Body of pancreas (tissue), 4 donors: ENCODE measurements around the gene FBN1. TPM values are rescaled to one million over a fixed set of nuclear protein-coding genes. Genes with fewer than 3 reads are reported as not detected.

ENCODE experiments used
- ATAC-seq: fragments of 150-250 bp; one replicate; pipeline ENCODE4 v1.9.1; 2016
- DNase-seq, 4 donors: peaks; one replicate each; pipeline ENCODE4 v3.0.0-alpha.2; 2019
- H3K27ac ChIP-seq, 4 donors: fragments of 200-600 bp; sonication (generic); 1 replicate in 3 of 4; 2 replicates in 1 of 4; pipeline versions ENCODE4 v1.5.1 to v1.6.1; 2016 to 2019; ENCODE audit warnings: mild to moderate bottlenecking in 1 of 4, mixed read lengths in 1 of 4, moderate library complexity in 1 of 4
- H3K27me3 ChIP-seq, 2 donors: fragments of 200-600 bp; sonication (generic); one replicate each; pipeline ENCODE4 v1.6.0; 2016; ENCODE audit warnings: mild to moderate bottlenecking in 1 of 2
- H3K36me3 ChIP-seq, 2 donors: fragments of 200-600 bp; sonication (generic); replicated peaks in 1 of 2; 2 replicates each; pipeline ENCODE4 v1.5.1; 2016; ENCODE audit warnings: low read depth in 2 of 2; ENCODE audit not compliant: insufficient read depth in 1 of 2
- H3K4me1 ChIP-seq: fragments of 200-600 bp; sonication (generic); one replicate; pipeline ENCODE4 v1.6.0; 2016
- H3K4me3 ChIP-seq, 2 donors: fragments of 200-600 bp; sonication (generic); 1 replicate in 1 of 2; 2 replicates in 1 of 2; pipeline ENCODE4 v1.5.1; 2016 to 2019
- H3K9me3 ChIP-seq, 3 donors: fragments of 200-600 bp; sonication (generic); 1 replicate in 2 of 3; 2 replicates in 1 of 3; pipeline ENCODE4 v1.5.1; 2016
- POLR2A ChIP-seq, 3 donors: fragments of 450-650 bp; IDR thresholded peaks; one replicate each; pipeline ENCODE4 v1.6.1; 2016; ENCODE audit warnings: antibody characterized with exemption in 3 of 3, mild to moderate bottlenecking in 2 of 3
- WGBS, 2 donors: methylation state at CpG; one replicate each; pipeline ENCODE4 v1.1.5; 2017; 5-methylcytosine and 5-hydroxymethylcytosine counted together
- intact Hi-C: fragments of 100-400 bp; cut with DNase I; formaldehyde crosslinking; loops from one replicate; pipeline ENCODE4 v1.15.1; 2023
- total RNA-seq, 2 donors: library from RNA; depleted of rRNA; stranded (reverse); fragments of >200 nt; gene quantifications; one replicate each; pipeline ENCODE4 v1.1.0, GENCODE V29; 2016
- TF ChIP-seq, protein P1 (sequence below), 7 experiments: fragments of 450-650 bp in 4 of 7; fragments of 200-600 bp in 3 of 7; sonication (generic) in 3 of 7; IDR thresholded peaks; one replicate each; pipeline ENCODE4 v1.5.1; 2016 to 2019; ENCODE audit warnings: antibody characterized with exemption in 7 of 7

Gene FBN1
- total RNA-seq, 2 donors from 2014 or later: 12.7 to 51.1 TPM

DNA sequence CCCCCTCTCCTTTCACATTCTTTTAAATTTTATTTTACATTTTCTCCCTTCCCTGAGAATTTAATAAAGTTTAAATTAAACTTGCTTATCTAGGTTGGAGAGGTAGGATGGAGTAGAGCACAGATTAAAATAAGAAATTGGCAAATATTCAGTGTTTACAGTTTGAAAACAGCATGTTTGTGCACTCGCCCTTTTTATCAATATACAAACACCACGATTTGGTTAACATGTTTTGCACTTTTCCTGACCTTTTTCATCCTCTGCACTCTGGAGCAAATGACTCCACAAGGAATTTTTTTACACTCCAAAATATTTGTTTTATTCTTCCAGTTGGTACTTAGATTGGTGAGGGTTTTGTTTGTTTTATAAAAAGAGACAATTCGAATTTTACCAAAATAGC, 227.2 kb downstream of the FBN1 start:
- H3K27me3 ChIP-seq: no peaks in the 10 kb centered on the region
- no peak overlapping the region for H3K27ac ChIP-seq
- no peaks in the 10 kb centered on the region for H3K9me3 ChIP-seq
- no peaks in the 10 kb centered on the region for H3K36me3 ChIP-seq
- no peaks in the 10 kb centered on the region for H3K4me1 ChIP-seq
- H3K4me3 ChIP-seq: no peak overlapping the region
- no peak for DNase-seq
- intact Hi-C loops: no loop called here
- no peak for TF ChIP-seq POLR2A (IDR thresholded peaks at IDR 0.05)
- no peak for ATAC-seq
- 12 to 23% methylated on average over 3 of the region's 3 CpGs for WGBS, 2 donors

DNA sequence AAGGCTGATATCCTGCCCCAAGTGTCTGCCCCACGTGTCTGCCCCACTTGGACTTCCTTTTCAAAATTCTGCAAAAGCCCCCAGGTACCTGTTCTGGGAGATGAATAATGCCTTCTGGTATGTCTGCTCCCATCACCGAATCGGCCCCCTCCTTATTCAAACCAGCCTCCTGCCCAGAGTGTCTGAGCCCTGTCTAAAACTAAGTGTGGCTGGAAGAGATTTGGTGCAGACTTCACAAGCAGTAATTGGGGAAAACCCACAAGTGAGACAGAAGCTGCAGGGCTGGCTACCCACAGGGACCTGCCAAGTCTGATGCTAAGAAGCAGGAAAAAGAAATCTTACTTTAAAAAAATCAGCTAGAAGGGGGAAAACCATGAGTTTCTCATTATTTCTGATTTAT, 229.2 kb downstream of the FBN1 start:
- Histone ChIP-seq H3K4me3 (no peak overlapping the region), H3K27ac (no peak overlapping the region), H3K4me1 (no peaks in the 10 kb centered on the region), H3K36me3 (no peaks in the 10 kb centered on the region), H3K9me3 (no peaks in the 10 kb centered on the region), H3K27me3 (no peaks in the 10 kb centered on the region)
- ATAC-seq (no peak), DNase-seq (no peak)
- TF ChIP-seq POLR2A (IDR thresholded peaks at IDR 0.05): no peak
- TF ChIP-seq, protein P1, sequence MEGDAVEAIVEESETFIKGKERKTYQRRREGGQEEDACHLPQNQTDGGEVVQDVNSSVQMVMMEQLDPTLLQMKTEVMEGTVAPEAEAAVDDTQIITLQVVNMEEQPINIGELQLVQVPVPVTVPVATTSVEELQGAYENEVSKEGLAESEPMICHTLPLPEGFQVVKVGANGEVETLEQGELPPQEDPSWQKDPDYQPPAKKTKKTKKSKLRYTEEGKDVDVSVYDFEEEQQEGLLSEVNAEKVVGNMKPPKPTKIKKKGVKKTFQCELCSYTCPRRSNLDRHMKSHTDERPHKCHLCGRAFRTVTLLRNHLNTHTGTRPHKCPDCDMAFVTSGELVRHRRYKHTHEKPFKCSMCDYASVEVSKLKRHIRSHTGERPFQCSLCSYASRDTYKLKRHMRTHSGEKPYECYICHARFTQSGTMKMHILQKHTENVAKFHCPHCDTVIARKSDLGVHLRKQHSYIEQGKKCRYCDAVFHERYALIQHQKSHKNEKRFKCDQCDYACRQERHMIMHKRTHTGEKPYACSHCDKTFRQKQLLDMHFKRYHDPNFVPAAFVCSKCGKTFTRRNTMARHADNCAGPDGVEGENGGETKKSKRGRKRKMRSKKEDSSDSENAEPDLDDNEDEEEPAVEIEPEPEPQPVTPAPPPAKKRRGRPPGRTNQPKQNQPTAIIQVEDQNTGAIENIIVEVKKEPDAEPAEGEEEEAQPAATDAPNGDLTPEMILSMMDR (IDR thresholded peaks at IDR 0.05): no peak
- 70 to 74% methylated on average over 3 of the region's 3 CpGs for WGBS, 2 donors
- intact Hi-C loops: no loop called here

DNA sequence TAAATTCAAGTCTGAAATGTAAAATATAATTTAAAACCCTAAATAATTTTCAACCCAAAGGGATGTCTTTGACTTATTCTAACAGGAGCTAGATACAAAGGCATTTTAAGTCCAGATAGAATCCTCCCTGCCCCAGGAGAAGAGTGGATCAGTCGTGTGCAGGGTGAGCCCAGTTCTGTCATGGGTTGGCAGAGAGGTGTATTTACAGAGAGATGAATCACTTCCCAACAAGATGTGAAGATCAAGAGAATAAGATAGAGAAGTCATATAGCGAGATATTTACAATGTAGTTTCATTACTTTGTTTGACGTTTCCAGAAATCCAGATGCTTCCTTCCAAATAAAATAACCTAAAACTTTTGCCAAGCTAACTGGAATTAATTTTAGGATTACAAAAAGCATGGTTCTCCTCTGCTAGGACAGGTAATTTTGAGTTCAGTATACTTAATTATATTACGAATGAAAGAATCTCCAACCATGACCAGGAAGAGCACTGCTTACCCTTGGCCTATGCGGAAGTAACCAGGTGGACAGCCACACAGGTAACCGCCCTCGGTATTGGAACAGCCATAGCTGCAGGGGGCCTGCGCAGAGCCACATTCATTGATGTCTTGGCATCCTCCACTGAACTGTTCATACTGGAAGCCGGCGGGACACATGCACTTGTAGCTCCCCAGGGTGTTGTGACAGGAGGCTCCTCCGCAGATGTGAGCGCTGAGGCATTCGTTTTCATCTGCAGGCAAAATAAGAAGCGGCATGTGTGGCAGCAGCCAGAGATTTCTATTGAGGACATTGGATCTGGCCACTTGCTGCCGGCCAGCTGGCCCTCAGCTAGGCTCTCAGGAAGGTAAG, 230.2 kb downstream of the FBN1 start:
- no peaks in the 10 kb centered on the region for H3K27me3 ChIP-seq
- no peaks in the 10 kb centered on the region for H3K36me3 ChIP-seq
- intact Hi-C loops: no loop called here
- WGBS, 2 donors: 80 to 85% methylated on average over 12 to 15 of the region's 15 CpGs
- H3K4me3 ChIP-seq: no peak overlapping the region
- H3K9me3 ChIP-seq: no peaks in the 10 kb centered on the region
- no peak overlapping the region for H3K27ac ChIP-seq
- H3K4me1 ChIP-seq: no peaks in the 10 kb centered on the region
- ATAC-seq (no peak), DNase-seq (no peak)
- no peak for TF ChIP-seq POLR2A (IDR thresholded peaks at IDR 0.05)
- TF ChIP-seq, protein P1 (IDR thresholded peaks at IDR 0.05): no peak

DNA sequence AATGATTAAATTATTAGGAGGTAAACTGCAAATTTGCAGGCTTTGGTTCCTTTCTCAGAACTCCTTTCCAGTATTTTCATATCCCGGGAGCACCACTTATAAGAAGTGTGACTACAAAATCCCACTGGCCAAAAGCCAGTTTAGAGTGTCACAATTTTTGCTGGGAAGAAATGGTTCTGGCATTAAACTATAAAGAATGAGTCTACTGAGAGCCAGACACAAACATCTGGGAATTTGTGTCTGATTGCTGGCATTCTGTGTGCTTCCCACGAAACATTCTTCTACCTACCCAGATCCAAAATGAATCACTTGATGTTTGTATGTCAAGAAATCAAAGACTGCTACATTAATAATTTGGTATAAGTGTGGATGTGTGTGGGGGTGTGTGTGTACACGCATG, 231.5 kb downstream of the FBN1 start:
- TF ChIP-seq POLR2A (IDR thresholded peaks at IDR 0.05): no peak
- TF ChIP-seq, protein P1 (IDR thresholded peaks at IDR 0.05): no peak
- Histone ChIP-seq H3K27ac (no peak overlapping the region), H3K9me3 (no peaks in the 10 kb centered on the region), H3K4me1 (no peaks in the 10 kb centered on the region), H3K4me3 (no peak overlapping the region), H3K36me3 (no peaks in the 10 kb centered on the region), H3K27me3 (no peaks in the 10 kb centered on the region)
- DNase-seq: no peak
- intact Hi-C loops: no loop called here
- no peak for ATAC-seq
- 84 to 89% methylated on average over 3 of the region's 3 CpGs for WGBS, 2 donors

DNA sequence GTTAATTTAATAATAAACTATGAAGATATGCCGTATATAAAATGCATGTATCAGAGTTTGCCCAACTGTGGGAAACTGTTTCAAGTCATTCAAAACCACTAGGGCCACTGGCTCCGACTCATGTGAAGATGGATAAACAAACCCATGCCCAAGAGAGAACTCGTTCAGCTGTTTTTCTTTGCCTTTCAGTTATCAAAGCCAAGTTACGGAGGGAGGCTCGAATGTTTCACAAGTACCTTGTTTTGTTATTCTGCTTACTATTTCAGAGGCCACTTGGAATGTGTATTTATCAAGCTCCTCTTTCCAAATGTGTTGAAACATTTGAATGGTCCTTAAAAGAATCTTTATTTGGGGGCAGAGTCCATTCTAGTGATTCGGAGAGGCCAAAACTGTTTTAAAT, 232.2 kb downstream of the FBN1 start:
- intact Hi-C loops: no loop called here
- TF ChIP-seq POLR2A (IDR thresholded peaks at IDR 0.05): no peak
- TF ChIP-seq, protein P1 (IDR thresholded peaks at IDR 0.05): no peak
- Histone ChIP-seq H3K9me3 (no peaks in the 10 kb centered on the region), H3K27ac (no peak overlapping the region), H3K4me3 (no peak overlapping the region), H3K27me3 (no peaks in the 10 kb centered on the region), H3K4me1 (no peaks in the 10 kb centered on the region), H3K36me3 (no peaks in the 10 kb centered on the region)
- DNase-seq: no peak
- WGBS, 2 donors: 71 to 74% methylated on average over 6 of the region's 6 CpGs
- no peak for ATAC-seq
